SK-N-SH (cell line): ENCODE measurements around the gene SEMA3A. TPM values are rescaled to one million over a fixed set of nuclear protein-coding genes. Genes with fewer than 3 reads are reported as not detected.

Experiments used
- CTCF ChIA-PET: fragments of 300-600, 350-600 bp; formaldehyde crosslinking; extraction: SDS; loops from one replicate; lab custom pipeline; 2021; lab: Yijun Ruan, JAX
- POLR2A ChIA-PET: fragments of 350-600 bp; sonication (Branson Sonifier 250); formaldehyde crosslinking; extraction: SDS; loops from one replicate; lab custom pipeline; 2020; ENCODE audit warnings: antibody characterized with exemption, inconsistent platforms; lab: Yijun Ruan, JAX
- DNase-seq: peaks from one replicate; pipeline ENCODE4 v3.0.0; 2012
- H2AFZ ChIP-seq: fragments of 200-600 bp; sonication (generic); 2 replicates; pipeline ENCODE4 v1.8.1; 2016; ENCODE audit warnings: antibody characterized with exemption, mild to moderate bottlenecking, low read depth
- H3F3A ChIP-seq: fragments of 200-600 bp; sonication (generic); replicated peaks from 2 replicates; pipeline ENCODE3; 2016; ENCODE audit warnings: antibody characterized with exemption, mild to moderate bottlenecking; ENCODE audit not compliant: insufficient read depth
- H3K27ac ChIP-seq, 2 experiments: fragments of 200-500 bp in 1 of 2; fragments of 200-600 bp in 1 of 2; sonication (Bioruptor generic) in 1 of 2; sonication (generic), shearing (Covaris generic) in 1 of 2; 2 replicates each; pipeline versions ENCODE4 v1.5.1 to v1.6.1; 2014 to 2016; ENCODE audit warnings: low read depth in 2 of 2, inconsistent platforms in 1 of 2, low read length in 1 of 2, mild to moderate bottlenecking in 1 of 2, mixed read lengths in 1 of 2
- H3K27me3 ChIP-seq: fragments of 200-600 bp; sonication (generic), shearing (Covaris generic); 2 replicates; pipeline ENCODE4 v1.6.1; 2016; ENCODE audit warnings: mixed run types; ENCODE audit not compliant: insufficient read depth
- H3K36me3 ChIP-seq, 2 experiments: fragments of 200-500 bp in 1 of 2; fragments of 200-600 bp in 1 of 2; sonication (Bioruptor generic) in 1 of 2; sonication (generic) in 1 of 2; replicated peaks in 1 of 2; 2 replicates each; pipeline versions ENCODE3 to v1.5.1; 2014 to 2016; ENCODE audit warnings: low read length in 1 of 2, mild to moderate bottlenecking in 1 of 2; ENCODE audit not compliant: insufficient read depth in 2 of 2, control insufficient read depth in 1 of 2
- H3K4me1 ChIP-seq, 2 experiments: fragments of 200-500 bp in 1 of 2; fragments of 200-600 bp in 1 of 2; sonication (Bioruptor generic) in 1 of 2; sonication (generic), shearing (Covaris generic) in 1 of 2; 2 replicates each; pipeline versions ENCODE4 v1.5.1 to v1.6.1; 2014 to 2016; ENCODE audit warnings: low read depth in 1 of 2, low read length in 1 of 2, mixed run types in 1 of 2; ENCODE audit not compliant: insufficient read depth in 2 of 2, control insufficient read depth in 1 of 2
- H3K4me2 ChIP-seq: fragments of 200-600 bp; sonication (generic), shearing (Covaris generic); 2 replicates; pipeline ENCODE4 v1.6.1; 2017; ENCODE audit warnings: mixed run types
- H3K4me3 ChIP-seq, 2 experiments: fragments of 200-500 bp in 1 of 2; fragments of 200-600 bp in 1 of 2; sonication (Bioruptor generic) in 1 of 2; sonication (generic), shearing (Covaris generic) in 1 of 2; 2 replicates each; pipeline versions ENCODE4 v1.5.1 to v1.8.1; 2014 to 2016; ENCODE audit warnings: low read depth in 2 of 2, inconsistent platforms in 1 of 2, low read length in 1 of 2, mild to moderate bottlenecking in 1 of 2, mixed read lengths in 1 of 2, moderate library complexity in 1 of 2
- H3K79me2 ChIP-seq: fragments of 200-600 bp; sonication (generic); 2 replicates; pipeline ENCODE4 v1.8.1; 2017; ENCODE audit warnings: mild to moderate bottlenecking; ENCODE audit not compliant: insufficient read depth
- H3K9ac ChIP-seq: fragments of 200-600 bp; sonication (generic); 2 replicates; pipeline ENCODE4 v1.6.1; 2017; ENCODE audit warnings: mixed run types
- H3K9me2 ChIP-seq: fragments of 200-600 bp; sonication (generic); 2 replicates; pipeline ENCODE4 v1.6.1; 2017; ENCODE audit warnings: mixed run types
- H3K9me3 ChIP-seq: fragments of 200-600 bp; sonication (generic); 2 replicates; pipeline ENCODE4 v1.6.1; 2017; ENCODE audit warnings: mixed run types, mild to moderate bottlenecking, moderate library complexity
- H4K20me1 ChIP-seq: fragments of 200-600 bp; sonication (generic); 2 replicates; pipeline ENCODE4 v1.6.1; 2017; ENCODE audit warnings: mild to moderate bottlenecking, mixed run types; ENCODE audit not compliant: insufficient read depth
- ELF1 ChIP-seq: IDR thresholded peaks from 2 replicates; pipeline ENCODE4 v1.4.0; 2012
- EP300 ChIP-seq, 2 experiments: IDR thresholded peaks; 2 replicates each; pipeline versions ENCODE4 v1.4.0 to v1.6.1; 2012; ENCODE audit warnings: borderline replicate concordance in 1 of 2, low read depth in 1 of 2, low read length in 1 of 2
- EZH2phosphoT487 ChIP-seq: fragments of 200-600 bp; sonication (generic); IDR thresholded peaks from 2 replicates; pipeline ENCODE4 v1.6.1; 2017; ENCODE audit warnings: low read depth, mixed run types, mild to moderate bottlenecking, antibody characterized with exemption, moderate library complexity, borderline replicate concordance
- FOSL2 ChIP-seq: IDR thresholded peaks from 2 replicates; pipeline ENCODE4 v1.4.0; 2012; ENCODE audit warnings: low read depth, mild to moderate bottlenecking, moderate library complexity, borderline replicate concordance
- FOXM1 ChIP-seq: IDR thresholded peaks from 2 replicates; pipeline ENCODE4 v1.4.0; 2012; ENCODE audit warnings: low read depth, mild to moderate bottlenecking
- GABPA ChIP-seq: IDR thresholded peaks from 2 replicates; pipeline ENCODE4 v1.4.0; 2012; ENCODE audit warnings: low read depth, mild to moderate bottlenecking
- GATA2 ChIP-seq: sonication (generic); formaldehyde crosslinking; IDR thresholded peaks from 2 replicates; pipeline ENCODE4 v1.5.0; 2020; ENCODE audit warnings: mild to moderate bottlenecking, missing genetic modification reagents
- JUND ChIP-seq: IDR thresholded peaks from 2 replicates; pipeline ENCODE4 v1.4.0; 2012
- MEF2A ChIP-seq: IDR thresholded peaks from 2 replicates; pipeline ENCODE4 v1.4.0; 2012; ENCODE audit warnings: low read depth, borderline replicate concordance
- MXI1 ChIP-seq: IDR thresholded peaks from 2 replicates; pipeline ENCODE4 v1.6.1; 2012; ENCODE audit warnings: mild to moderate bottlenecking, low read depth, low read length, improper control_type of control experiment
- NFIC ChIP-seq: IDR thresholded peaks from 2 replicates; pipeline ENCODE4 v1.4.0; 2012; ENCODE audit warnings: borderline replicate concordance
- NRF1 ChIP-seq: IDR thresholded peaks from 2 replicates; pipeline ENCODE4 v1.6.1; 2012; ENCODE audit warnings: low read depth, mild to moderate bottlenecking, low read length
- RCOR1 ChIP-seq: fragments of 150-350 bp; IDR thresholded peaks from 2 replicates; pipeline ENCODE4 v1.6.1; 2017; ENCODE audit warnings: antibody characterized with exemption, low read length
- RXRA ChIP-seq: IDR thresholded peaks from 2 replicates; pipeline ENCODE4 v1.4.0; 2012; ENCODE audit warnings: low read depth, mild to moderate bottlenecking, borderline replicate concordance
- SMC3 ChIP-seq: IDR thresholded peaks from 2 replicates; pipeline ENCODE4 v1.6.1; 2012; ENCODE audit warnings: low read depth, low read length, improper control_type of control experiment
- TCF12 ChIP-seq: IDR thresholded peaks from 2 replicates; pipeline ENCODE4 v1.4.0; 2012
- WGBS: methylation state at CpG from one replicate; pipeline ENCODE4 v1.1.6; 2017; ENCODE audit warnings: low lambda C conversion rate; 5-methylcytosine and 5-hydroxymethylcytosine counted together
- polyA plus RNA-seq, 3 experiments: library from polyadenylated mRNA; depleted of rRNA; stranded (reverse); fragments of >200 nt; gene quantifications; 2 replicates each; pipeline ENCODE4 v1.2.3, GENCODE V29; 2012
- TF ChIP-seq, protein P1 (sequence below): IDR thresholded peaks from 2 replicates; pipeline ENCODE4 v1.4.0; 2012; ENCODE audit warnings: low read depth, borderline replicate concordance
- TF ChIP-seq, protein P2 (sequence below): fragments of 150-350 bp; IDR thresholded peaks from 2 replicates; pipeline ENCODE4 v1.6.1; 2016; ENCODE audit warnings: mild to moderate bottlenecking, low read depth, low read length
- TF ChIP-seq, protein P3 (sequence below): IDR thresholded peaks from 2 replicates; pipeline ENCODE4; 2012

The SEMA3A gene
- polyA plus RNA-seq, 1 of the 3 experiments (the other 2 are of a cell fraction): 15.9 TPM

DNA sequence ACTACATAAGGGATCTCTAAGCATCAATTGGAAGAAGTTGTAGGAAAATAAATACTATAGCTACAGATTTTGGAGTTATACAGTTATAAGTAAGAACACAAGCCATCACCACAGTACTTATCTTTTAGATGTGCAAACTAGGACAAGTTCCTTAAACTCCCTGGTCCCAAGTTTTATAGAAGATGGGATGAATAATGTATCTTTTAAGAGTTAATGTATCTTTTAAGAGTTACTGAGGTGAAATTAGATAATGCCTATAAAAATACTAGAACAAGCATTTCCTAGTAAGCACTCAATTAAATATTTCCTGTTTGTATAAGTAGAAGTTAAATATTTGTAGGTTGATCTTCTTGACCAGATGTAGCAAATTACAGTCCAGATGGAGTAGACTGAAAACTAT lies 56.8 kb downstream of the SEMA3A start:
- Histone ChIP-seq H3K36me3 (no peaks in the 10 kb centered on the region), H3K79me2 (peaks cover 7% of the 10 kb centered on the region; the same call in 1 of the 2 replicates), H3K4me1 (peaks cover 0 to 22% of the 10 kb centered on the region in 2 experiments; a peak in 2 of 4 replicates), H3K27ac (peak overlapping the region in 1 of 2 experiments; percentile 42; a peak in 1 of 4 replicates), H3K4me2 (no peak overlapping the region), H2AFZ (no peak overlapping the region), H3F3A (peaks cover 3% of the 10 kb centered on the region), H3K9ac (no peak overlapping the region), H3K9me2 (no peaks in the 10 kb centered on the region), H4K20me1 (no peaks in the 10 kb centered on the region), H3K9me3 (no peaks in the 10 kb centered on the region), H3K4me3 (no peak overlapping the region), H3K27me3 (no peaks in the 10 kb centered on the region)
- TF ChIP-seq, protein P1, sequence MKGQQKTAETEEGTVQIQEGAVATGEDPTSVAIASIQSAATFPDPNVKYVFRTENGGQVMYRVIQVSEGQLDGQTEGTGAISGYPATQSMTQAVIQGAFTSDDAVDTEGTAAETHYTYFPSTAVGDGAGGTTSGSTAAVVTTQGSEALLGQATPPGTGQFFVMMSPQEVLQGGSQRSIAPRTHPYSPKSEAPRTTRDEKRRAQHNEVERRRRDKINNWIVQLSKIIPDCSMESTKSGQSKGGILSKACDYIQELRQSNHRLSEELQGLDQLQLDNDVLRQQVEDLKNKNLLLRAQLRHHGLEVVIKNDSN: no peak
- TF ChIP-seq EZH2phosphoT487: no peak
- TF ChIP-seq RXRA: no peak
- TF ChIP-seq NFIC: no peak
- TF ChIP-seq RCOR1: no peak
- TF ChIP-seq, protein P2, sequence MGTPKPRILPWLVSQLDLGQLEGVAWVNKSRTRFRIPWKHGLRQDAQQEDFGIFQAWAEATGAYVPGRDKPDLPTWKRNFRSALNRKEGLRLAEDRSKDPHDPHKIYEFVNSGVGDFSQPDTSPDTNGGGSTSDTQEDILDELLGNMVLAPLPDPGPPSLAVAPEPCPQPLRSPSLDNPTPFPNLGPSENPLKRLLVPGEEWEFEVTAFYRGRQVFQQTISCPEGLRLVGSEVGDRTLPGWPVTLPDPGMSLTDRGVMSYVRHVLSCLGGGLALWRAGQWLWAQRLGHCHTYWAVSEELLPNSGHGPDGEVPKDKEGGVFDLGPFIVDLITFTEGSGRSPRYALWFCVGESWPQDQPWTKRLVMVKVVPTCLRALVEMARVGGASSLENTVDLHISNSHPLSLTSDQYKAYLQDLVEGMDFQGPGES: no peak
- TF ChIP-seq, protein P3, sequence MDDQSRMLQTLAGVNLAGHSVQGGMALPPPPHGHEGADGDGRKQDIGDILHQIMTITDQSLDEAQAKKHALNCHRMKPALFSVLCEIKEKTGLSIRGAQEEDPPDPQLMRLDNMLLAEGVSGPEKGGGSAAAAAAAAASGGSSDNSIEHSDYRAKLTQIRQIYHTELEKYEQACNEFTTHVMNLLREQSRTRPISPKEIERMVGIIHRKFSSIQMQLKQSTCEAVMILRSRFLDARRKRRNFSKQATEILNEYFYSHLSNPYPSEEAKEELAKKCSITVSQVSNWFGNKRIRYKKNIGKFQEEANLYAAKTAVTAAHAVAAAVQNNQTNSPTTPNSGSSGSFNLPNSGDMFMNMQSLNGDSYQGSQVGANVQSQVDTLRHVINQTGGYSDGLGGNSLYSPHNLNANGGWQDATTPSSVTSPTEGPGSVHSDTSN: no peak
- no peak for TF ChIP-seq EP300 (IDR thresholded peaks at IDR 0.05; ENCODE audit: borderline replicate concordance in 1 of 2, low read depth in 1 of 2, low read length in 1 of 2)
- TF ChIP-seq MEF2A: no peak
- no peak for TF ChIP-seq GATA2
- no peak for TF ChIP-seq FOXM1
- TF ChIP-seq ELF1: no peak
- no peak for DNase-seq
- ChIA-PET CTCF (no interaction called here), POLR2A (no interaction called here)

DNA sequence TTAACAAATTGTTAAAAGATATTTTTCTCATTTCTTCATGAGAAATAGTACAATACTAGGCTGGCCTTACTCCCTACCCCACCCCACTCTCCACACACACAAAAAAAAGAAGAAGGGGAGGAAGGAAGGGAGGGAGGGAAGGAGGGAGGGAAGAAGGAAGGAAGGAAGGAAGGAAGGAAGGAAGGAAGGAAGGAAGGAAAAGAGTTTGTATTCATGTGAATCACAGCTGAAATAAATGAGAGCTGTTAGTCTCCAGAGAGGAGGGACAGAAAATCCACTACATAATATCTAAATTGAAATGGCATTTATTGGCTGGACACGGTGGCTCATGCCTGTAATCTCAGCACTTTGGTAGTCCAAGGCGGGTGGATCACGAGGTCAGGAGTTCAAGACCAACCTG lies 57.8 kb downstream of the SEMA3A start:
- Histone ChIP-seq H2AFZ (no peak overlapping the region), H4K20me1 (no peaks in the 10 kb centered on the region), H3K36me3 (no peaks in the 10 kb centered on the region), H3K9me2 (no peaks in the 10 kb centered on the region), H3K27ac (no peak overlapping the region), H3K79me2 (peaks cover 7% of the 10 kb centered on the region; the same call in 1 of the 2 replicates), H3K4me1 (peaks cover 0 to 22% of the 10 kb centered on the region in 2 experiments; a peak in 2 of 4 replicates), H3K4me3 (no peak overlapping the region), H3F3A (peaks cover 3% of the 10 kb centered on the region), H3K4me2 (no peak overlapping the region), H3K27me3 (no peaks in the 10 kb centered on the region), H3K9ac (no peak overlapping the region), H3K9me3 (no peaks in the 10 kb centered on the region)
- DNase-seq: no peak
- WGBS: 94% methylated on average over 3 of the region's 3 CpGs
- no peak for TF ChIP-seq MEF2A
- TF ChIP-seq TCF12: no peak
- TF ChIP-seq, protein P1: no peak
- TF ChIP-seq GABPA: no peak
- TF ChIP-seq JUND: no peak
- no peak for TF ChIP-seq SMC3
- no peak for TF ChIP-seq FOSL2
- TF ChIP-seq NRF1: no peak
- no peak for TF ChIP-seq MXI1
- ChIA-PET POLR2A (interaction anchor here (0.7 kb wide), 1 partner anchor 283 kb away, joined by 5 read pairs; no protein-coding TSS in a partner anchor), CTCF (no interaction called here)
